Prostate gland (tissue), 2 donors: ENCODE results near the gene PLTP.

Experiments
- CTCF ChIP-seq, 4 experiments: fragments of 200-600 bp in 2 of 4; fragments of 450-650 bp in 2 of 4; sonication (generic) in 2 of 4; IDR thresholded peaks; 1 replicate in 3 of 4; 2 replicates in 1 of 4; pipeline ENCODE4 v1.5.1; 2016 to 2019; ENCODE audit warnings: antibody characterized with exemption in 4 of 4, mild to moderate bottlenecking in 2 of 4, moderate library complexity in 2 of 4
- POLR2A ChIP-seq: fragments of 450-650 bp; IDR thresholded peaks from one replicate; pipeline ENCODE4 v1.6.1; 2016; ENCODE audit warnings: antibody characterized with exemption, mild to moderate bottlenecking
- POLR2AphosphoS5 ChIP-seq: sonication (generic); formaldehyde crosslinking; IDR thresholded peaks from one replicate; pipeline ENCODE4 v1.6.1; 2017; ENCODE audit warnings: antibody characterized with exemption

GRCh38 chr20:45874576-45874975 lies 37.4 kb downstream of the PLTP start:
- TF ChIP-seq POLR2A (no peak), CTCF (IDR thresholded peaks at IDR 0.05) (no peak), POLR2AphosphoS5 (no peak)
